Gastrocnemius medialis (tissue), 4 donors: ENCODE data around the gene CSNK1G1.

Experiments
- CTCF ChIP-seq, 5 experiments: fragments of 450-650 bp in 3 of 5; fragments of 200-600 bp in 2 of 5; sonication (generic) in 2 of 5; IDR thresholded peaks in 4 of 5; conservative IDR thresholded peaks in 1 of 5; 1 replicate in 4 of 5; 2 replicates in 1 of 5; pipeline ENCODE4 v1.5.1; 2016 to 2019; ENCODE audit warnings: antibody characterized with exemption in 5 of 5, mild to moderate bottlenecking in 3 of 5, moderate library complexity in 3 of 5
- POLR2A ChIP-seq, 2 donors: fragments of 450-650 bp; IDR thresholded peaks; one replicate each; pipeline ENCODE4 v1.6.1; 2017; ENCODE audit warnings: antibody characterized with exemption in 2 of 2, mild to moderate bottlenecking in 2 of 2, moderate library complexity in 2 of 2

GRCh38 chr15:64141798-64142512 lies 214.0 kb downstream of the CSNK1G1 start:
- TF ChIP-seq CTCF (IDR thresholded peaks at IDR 0.05 in 4 of 5, conservative IDR thresholded peaks at IDR 0.05 in 1 of 5) (no peak), POLR2A (IDR thresholded peaks at IDR 0.05) (no peak)
